Measurements from ENCODE around the gene DNAH1. TPM values are rescaled to one million over a fixed set of nuclear protein-coding genes. Genes with fewer than 3 reads are reported as not detected.

The DNAH1 gene
- total and polyA plus RNA-seq, 2 donors (not counting 1 experiment from before 2014, with no cell fraction given): 47.2 to 59.2 TPM

DNA sequence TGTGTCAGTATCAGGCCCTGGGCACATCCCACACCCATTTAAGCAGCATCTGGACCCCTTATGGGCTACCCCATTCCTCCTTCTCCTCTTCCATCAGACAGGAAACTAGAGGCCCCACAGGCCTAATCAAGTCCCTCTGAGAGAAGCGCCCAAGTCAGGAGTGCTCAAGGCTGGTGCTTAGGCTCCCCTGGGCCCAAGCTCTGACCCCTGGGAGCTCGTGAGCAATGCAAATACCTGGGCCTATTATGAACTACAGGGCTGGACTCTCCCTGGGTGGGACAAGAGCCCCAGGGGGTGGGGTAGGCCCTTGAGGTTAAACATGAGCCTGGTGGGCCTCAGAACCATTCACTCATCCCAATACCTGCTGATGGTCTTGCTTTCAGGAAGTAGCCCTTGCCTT, 71.4 kb downstream of the DNAH1 start:
- no peak overlapping the region for H3K9ac ChIP-seq (ENCODE audit: low read length)
- DNase-seq: no peak

DNA sequence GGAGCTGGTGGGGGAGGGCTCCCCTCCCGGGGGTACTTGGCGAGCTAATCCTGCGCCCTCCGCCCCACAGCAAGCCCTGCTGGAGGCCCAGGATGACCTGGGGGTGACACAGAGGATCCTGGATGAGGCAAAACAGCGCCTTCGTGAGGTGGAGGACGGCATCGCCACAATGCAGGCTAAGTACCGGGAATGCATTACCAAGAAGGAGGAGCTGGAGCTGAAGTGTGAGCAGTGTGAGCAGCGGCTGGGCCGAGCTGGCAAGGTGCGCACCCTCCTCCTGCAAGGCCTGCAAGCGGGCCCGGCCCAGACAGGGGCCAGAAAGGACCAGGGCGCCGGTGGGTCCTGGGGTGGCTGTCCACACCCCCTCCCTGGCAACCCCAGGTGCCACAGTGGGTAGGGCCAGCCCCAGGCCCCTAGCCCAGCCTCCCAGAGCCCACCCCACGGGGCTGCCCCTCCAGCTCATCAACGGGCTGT, 72.3 kb downstream of the DNAH1 start:
- H3K27ac Mint-ChIP-seq: no peak overlapping the region
- CTCF ChIA-PET: no interaction called here

More for the DNA sequence above, 71.4 kb downstream of the DNAH1 start:
- H3K27me3 ChIP-seq (replicated peaks in 1 of 4; ENCODE audit: control extremely low read depth in 1 of 4, control insufficient read depth in 3 of 4, insufficient read depth in 4 of 4, low read length in 3 of 4): no peaks in the 10 kb centered on the region
- Mint-ChIP-seq H3K4me3 (no peak overlapping the region), H3K9me3 (ENCODE audit: insufficient read depth) (no peaks in the 10 kb centered on the region), H3K27ac (no peak overlapping the region), H3K27me3 (no peaks in the 10 kb centered on the region), H3K4me1 (no peaks in the 10 kb centered on the region)
- TF ChIP-seq, protein P1, sequence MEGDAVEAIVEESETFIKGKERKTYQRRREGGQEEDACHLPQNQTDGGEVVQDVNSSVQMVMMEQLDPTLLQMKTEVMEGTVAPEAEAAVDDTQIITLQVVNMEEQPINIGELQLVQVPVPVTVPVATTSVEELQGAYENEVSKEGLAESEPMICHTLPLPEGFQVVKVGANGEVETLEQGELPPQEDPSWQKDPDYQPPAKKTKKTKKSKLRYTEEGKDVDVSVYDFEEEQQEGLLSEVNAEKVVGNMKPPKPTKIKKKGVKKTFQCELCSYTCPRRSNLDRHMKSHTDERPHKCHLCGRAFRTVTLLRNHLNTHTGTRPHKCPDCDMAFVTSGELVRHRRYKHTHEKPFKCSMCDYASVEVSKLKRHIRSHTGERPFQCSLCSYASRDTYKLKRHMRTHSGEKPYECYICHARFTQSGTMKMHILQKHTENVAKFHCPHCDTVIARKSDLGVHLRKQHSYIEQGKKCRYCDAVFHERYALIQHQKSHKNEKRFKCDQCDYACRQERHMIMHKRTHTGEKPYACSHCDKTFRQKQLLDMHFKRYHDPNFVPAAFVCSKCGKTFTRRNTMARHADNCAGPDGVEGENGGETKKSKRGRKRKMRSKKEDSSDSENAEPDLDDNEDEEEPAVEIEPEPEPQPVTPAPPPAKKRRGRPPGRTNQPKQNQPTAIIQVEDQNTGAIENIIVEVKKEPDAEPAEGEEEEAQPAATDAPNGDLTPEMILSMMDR (IDR thresholded peaks at IDR 0.05): no peak
- TF ChIP-seq EZH2 (IDR thresholded peaks at IDR 0.05; ENCODE audit: borderline replicate concordance, insufficient read depth, low read depth, low read length, poor library complexity, severe bottlenecking): no peak
- H3K4me1 ChIP-seq (ENCODE audit: control insufficient read depth in 2 of 2, insufficient read depth in 2 of 2, low read length in 2 of 2): no peaks in the 10 kb centered on the region
- no peak for ATAC-seq (ENCODE audit: low read depth)
- no peaks in the 10 kb centered on the region for H3K79me2 ChIP-seq (ENCODE audit: control insufficient read depth, insufficient read depth, low read length)
- WGBS (ENCODE audit: insufficient coverage): 85% methylated on average over 2 of the region's 2 CpGs
- H2AFZ ChIP-seq (ENCODE audit: insufficient read depth, low read depth, low read length, poor library complexity, severe bottlenecking): no peak overlapping the region
- no peak overlapping the region for H3K4me2 ChIP-seq (replicated peaks; ENCODE audit: low read depth, low read length, poor library complexity, severe bottlenecking)
- ChIA-PET CTCF (interaction anchor here (0.6 kb wide), 1 partner anchor 100 kb away, joined by 3 read pairs; the partner anchor contains the start of gene GLYCTK), POLR2A (no interaction called here)
- H3K4me3 ChIP-seq (ENCODE audit: control extremely low read depth in 1 of 5, extremely low read depth in 1 of 5, insufficient read depth in 1 of 5, low read depth in 2 of 5, low read length in 4 of 5): no peak overlapping the region
- H3K27ac ChIP-seq (ENCODE audit: low read length in 2 of 2): no peak overlapping the region
- intact Hi-C loops (cut with micrococcal nuclease): no loop called here
- no peaks in the 10 kb centered on the region for H3K9me3 ChIP-seq (ENCODE audit: control extremely low read depth in 1 of 3, control insufficient read depth in 2 of 3, insufficient read depth in 1 of 3, low read length in 2 of 3)
- peaks cover 0 to 36% of the 10 kb centered on the region in 2 experiments for H3K36me3 ChIP-seq (replicated peaks in 1 of 2; ENCODE audit: control extremely low read depth in 1 of 2, control insufficient read depth in 1 of 2, extremely low read depth in 1 of 2, insufficient read depth in 2 of 2, low read length in 1 of 2)
- no peaks in the 10 kb centered on the region for H4K20me1 ChIP-seq (ENCODE audit: control insufficient read depth, insufficient read depth, low read length, poor library complexity, severe bottlenecking)

More for the DNA sequence above, 72.3 kb downstream of the DNAH1 start:
- H3K4me3 ChIP-seq (ENCODE audit: control extremely low read depth in 1 of 5, extremely low read depth in 1 of 5, insufficient read depth in 1 of 5, low read depth in 2 of 5, low read length in 4 of 5): no peak overlapping the region
- H3K9me3 ChIP-seq (ENCODE audit: control extremely low read depth in 1 of 3, control insufficient read depth in 2 of 3, insufficient read depth in 1 of 3, low read length in 2 of 3): no peaks in the 10 kb centered on the region
- Mint-ChIP-seq H3K27me3 (no peaks in the 10 kb centered on the region), H3K4me1 (no peaks in the 10 kb centered on the region), H3K4me3 (no peak overlapping the region), H3K9me3 (ENCODE audit: insufficient read depth) (no peaks in the 10 kb centered on the region)
- no peak overlapping the region for H3K27ac ChIP-seq (ENCODE audit: low read length in 2 of 2)
- peaks cover 0 to 43% of the 10 kb centered on the region in 2 experiments for H3K36me3 ChIP-seq (replicated peaks in 1 of 2; ENCODE audit: control extremely low read depth in 1 of 2, control insufficient read depth in 1 of 2, extremely low read depth in 1 of 2, insufficient read depth in 2 of 2, low read length in 1 of 2)
- H2AFZ ChIP-seq (ENCODE audit: insufficient read depth, low read depth, low read length, poor library complexity, severe bottlenecking): no peak overlapping the region
- no peak for TF ChIP-seq EZH2 (IDR thresholded peaks at IDR 0.05; ENCODE audit: borderline replicate concordance, insufficient read depth, low read depth, low read length, poor library complexity, severe bottlenecking)
- POLR2A ChIA-PET: no interaction called here
- DNase-seq: no peak
- no peaks in the 10 kb centered on the region for H3K79me2 ChIP-seq (ENCODE audit: control insufficient read depth, insufficient read depth, low read length)
- WGBS (ENCODE audit: insufficient coverage): 94% methylated on average over 18 of the region's 18 CpGs
- no peak overlapping the region for H3K4me2 ChIP-seq (replicated peaks; ENCODE audit: low read depth, low read length, poor library complexity, severe bottlenecking)
- no peak for ATAC-seq (ENCODE audit: low read depth)
- H3K9ac ChIP-seq (ENCODE audit: low read length): no peak overlapping the region
- H4K20me1 ChIP-seq (ENCODE audit: control insufficient read depth, insufficient read depth, low read length, poor library complexity, severe bottlenecking): no peaks in the 10 kb centered on the region
- H3K27me3 ChIP-seq (replicated peaks in 1 of 4; ENCODE audit: control extremely low read depth in 1 of 4, control insufficient read depth in 3 of 4, insufficient read depth in 4 of 4, low read length in 3 of 4): no peaks in the 10 kb centered on the region
- H3K4me1 ChIP-seq (ENCODE audit: control insufficient read depth in 2 of 2, insufficient read depth in 2 of 2, low read length in 2 of 2): no peaks in the 10 kb centered on the region
- intact Hi-C loops (cut with micrococcal nuclease): no loop called here
